ENCODE results near the gene MTHFD2. TPM values are rescaled to one million over a fixed set of nuclear protein-coding genes. Genes with fewer than 3 reads are reported as not detected.

Gene MTHFD2
- total RNA-seq, 1 experiment from 2014 or later, result 710 TPM

- no peak overlapping the region for H3K9ac ChIP-seq (ENCODE audit: low read length)
- H3K27me3 ChIP-seq (ENCODE audit: low read length), result 0 out of 2 replicates have a peak, but pooled peaks cover 3% of the 10 kb centered on the region
- DNase-seq, result peak; percentile 86
- H3K27ac ChIP-seq (ENCODE audit: low read length), result no peak overlapping the region
- H3K79me2 ChIP-seq (ENCODE audit: low read length), result no peaks in the 10 kb centered on the region
- H3K4me1 ChIP-seq (ENCODE audit: low read length), result peaks cover 8% of the 10 kb centered on the region
- H3K9me2 ChIP-seq (replicated peaks; ENCODE audit: insufficient read depth, low read length), result no peaks in the 10 kb centered on the region
- H3K9me3 ChIP-seq (ENCODE audit: low read length), result no peaks in the 10 kb centered on the region
- H3K4me3 ChIP-seq (ENCODE audit: low read length), result no peak overlapping the region
- H3K36me3 ChIP-seq (ENCODE audit: insufficient read depth, low read length), result no peaks in the 10 kb centered on the region
- no peak overlapping the region for H2AFZ ChIP-seq (ENCODE audit: low read length)
- H3K4me2 ChIP-seq (ENCODE audit: low read depth, low read length, poor library complexity, severe bottlenecking), result peak overlapping the region; percentile 7
- no peaks in the 10 kb centered on the region for H4K20me1 ChIP-seq (ENCODE audit: insufficient read depth, low read depth, low read length)
Observed at GRCh38 chr2:74267068-74267467, 68.7 kb downstream of the MTHFD2 start.

Other genes starting within 250 kb of the MTHFD2 start
- 11.6 and 13.6 TPM in 2 replicates for gene TET3, start 213.7 kb upstream of the MTHFD2 start, total RNA-seq (2014; rRNA removed; shearing (Covaris generic); ENCODE audit: low replicate concordance)
- gene BOLA3, start 50.7 kb upstream of the MTHFD2 start, total RNA-seq (2014; rRNA removed; shearing (Covaris generic); ENCODE audit: low replicate concordance), result 37.3 and 120 TPM in 2 replicates
- gene MOB1A, start 19.7 kb upstream of the MTHFD2 start, total RNA-seq (2014; rRNA removed; shearing (Covaris generic); ENCODE audit: low replicate concordance), result 221 and 542 TPM in 2 replicates
- gene SLC4A5, start 144.8 kb downstream of the MTHFD2 start, total RNA-seq (2014; rRNA removed; shearing (Covaris generic); ENCODE audit: low replicate concordance), result 0.65 and 3.2 TPM in 2 replicates
- 95.0 and 96.4 TPM in 2 replicates for gene DCTN1, start 181.7 kb downstream of the MTHFD2 start, total RNA-seq (2014; rRNA removed; shearing (Covaris generic); ENCODE audit: low replicate concordance)
- 3.8 and 7.6 TPM in 2 replicates for gene C2orf81, start 223.0 kb downstream of the MTHFD2 start, total RNA-seq (2014; rRNA removed; shearing (Covaris generic); ENCODE audit: low replicate concordance)
- 130 and 239 TPM in 2 replicates for gene WDR54, start 223.1 kb downstream of the MTHFD2 start, total RNA-seq (2014; rRNA removed; shearing (Covaris generic); ENCODE audit: low replicate concordance)
- 28.1 and 31.5 TPM in 2 replicates for gene RTKN, start 243.3 kb downstream of the MTHFD2 start, total RNA-seq (2014; rRNA removed; shearing (Covaris generic); ENCODE audit: low replicate concordance)

Data from Karpas-422 (cell line).